Measurements from ENCODE around the gene NRARP.
A peak's percentile ranks its signal among the peaks of the same experiment; 100 is the strongest.

The NRARP gene

GRCh38 chr9:137294681-137295237, 7.3 kb downstream of the NRARP start:
- DNase-seq (ENCODE audit: low read depth in 2 of 2): peak; percentile 32 to 68
- H3K4me3 ChIP-seq (replicated peaks in 1 of 2; ENCODE audit: low read depth in 2 of 2, low read length in 2 of 2): no peak overlapping the region

GRCh38 chr9:137294091-137294680, 7.9 kb downstream of the NRARP start:
- no peak for TF ChIP-seq CTCF (IDR thresholded peaks at IDR 0.05; ENCODE audit: low read depth, low read length)
- no peak overlapping the region for H3K4me3 ChIP-seq (replicated peaks in 1 of 2; ENCODE audit: low read depth in 2 of 2, low read length in 2 of 2)
- DNase-seq (ENCODE audit: low read depth in 2 of 2): peak; percentile 64 to 78

More at GRCh38 chr9:137294681-137295237, 7.3 kb downstream of the NRARP start:
- no peak for TF ChIP-seq CTCF (IDR thresholded peaks at IDR 0.05; ENCODE audit: low read depth, low read length)

- no peak for DNase-seq (ENCODE audit: low read depth in 2 of 2)
- TF ChIP-seq CTCF (IDR thresholded peaks at IDR 0.05; ENCODE audit: low read depth, low read length): no peak
- no peak overlapping the region for H3K4me3 ChIP-seq (replicated peaks in 1 of 2; ENCODE audit: low read depth in 2 of 2, low read length in 2 of 2)
Observed at GRCh38 chr9:137293482-137294090, 8.5 kb downstream of the NRARP start.

- no peak for TF ChIP-seq CTCF (IDR thresholded peaks at IDR 0.05; ENCODE audit: low read depth, low read length)
- no peak overlapping the region for H3K4me3 ChIP-seq (replicated peaks in 1 of 2; ENCODE audit: low read depth in 2 of 2, low read length in 2 of 2)
- no peak for DNase-seq (ENCODE audit: low read depth in 2 of 2)
Observed at GRCh38 chr9:137293094-137293481, 9.0 kb downstream of the NRARP start.

GRCh38 chr9:137286975-137287383, 15.1 kb downstream of the NRARP start:
- TF ChIP-seq CTCF (IDR thresholded peaks at IDR 0.05; ENCODE audit: low read depth, low read length): peak; percentile 71
- H3K4me3 ChIP-seq (replicated peaks in 1 of 2; ENCODE audit: low read depth in 2 of 2, low read length in 2 of 2): no peak overlapping the region
- DNase-seq (ENCODE audit: low read depth in 2 of 2): peak; percentile 67 to 78

- H3K4me3 ChIP-seq (replicated peaks in 1 of 2; ENCODE audit: low read depth in 2 of 2, low read length in 2 of 2): peak overlapping the region in 1 of 2 donors; percentile 5
- no peak for DNase-seq (ENCODE audit: low read depth in 2 of 2)
- TF ChIP-seq CTCF (IDR thresholded peaks at IDR 0.05; ENCODE audit: low read depth, low read length): no peak
Observed at GRCh38 chr9:137281345-137282116, 20.5 kb downstream of the NRARP start.
